CD8-positive, alpha-beta memory T cell (primary cell): ENCODE data around the gene TCP11L1. TPM values are rescaled to one million over a fixed set of nuclear protein-coding genes. Genes with fewer than 3 reads are reported as not detected.

Experiments
- CTCF ChIA-PET: fragments of 350-600 bp; sonication (Branson Sonifier 250); formaldehyde crosslinking; loops from one replicate; lab custom pipeline; 2021; ENCODE audit warnings: antibody characterized with exemption; lab: Charles Lee
- POLR2A ChIA-PET: fragments of 350-600 bp; sonication (Branson Sonifier 250); formaldehyde crosslinking; loops from one replicate; lab custom pipeline; 2021; ENCODE audit warnings: antibody characterized with exemption; lab: Charles Lee
- DNase-seq, 5 donors: peaks; one replicate each; pipeline versions ENCODE4 v3.0.0 to v3.0.0-alpha.2; 2020 to 2022; ENCODE audit warnings: mixed read lengths in 1 of 5
- H3K27ac ChIP-seq: one replicate; pipeline ENCODE4 v1.7.0; 2013; ENCODE audit warnings: low read depth, mild to moderate bottlenecking, low read length, moderate library complexity
- H3K27me3 ChIP-seq: 2 replicates; pipeline ENCODE4 v1.7.0; 2013; ENCODE audit warnings: low read length, mild to moderate bottlenecking; ENCODE audit not compliant: insufficient read depth, poor library complexity, severe bottlenecking
- H3K36me3 ChIP-seq: 2 replicates; pipeline ENCODE4 v1.7.0; 2013; ENCODE audit warnings: mild to moderate bottlenecking, low read length, moderate library complexity; ENCODE audit not compliant: insufficient read depth
- H3K4me1 ChIP-seq: 2 replicates; pipeline ENCODE4 v1.7.0; 2013; ENCODE audit warnings: mild to moderate bottlenecking, low read length, moderate library complexity; ENCODE audit not compliant: insufficient read depth
- H3K4me3 ChIP-seq: 2 replicates; pipeline ENCODE4 v1.7.0; 2013; ENCODE audit warnings: mild to moderate bottlenecking, low read length
- H3K9me3 ChIP-seq: 2 replicates; pipeline ENCODE4 v1.7.0; 2013; ENCODE audit warnings: mild to moderate bottlenecking, low read length
- H3K27ac Mint-ChIP-seq, 8 donors: one replicate each; pipeline ENCODE4 v1.8.0; 2020 to 2021; ENCODE audit warnings: mixed read lengths in 8 of 8, mild to moderate bottlenecking in 6 of 8, inconsistent platforms in 3 of 8, moderate library complexity in 3 of 8
- H3K27me3 Mint-ChIP-seq, 2 donors: one replicate each; pipeline ENCODE4 v1.8.0; 2020 to 2021; ENCODE audit warnings: mixed read lengths in 2 of 2, mild to moderate bottlenecking in 1 of 2, moderate library complexity in 1 of 2
- H3K36me3 Mint-ChIP-seq, 3 donors: one replicate each; pipeline ENCODE4 v1.8.0; 2020 to 2021; ENCODE audit warnings: mixed read lengths in 3 of 3, inconsistent platforms in 1 of 3, mild to moderate bottlenecking in 1 of 3
- H3K4me1 Mint-ChIP-seq, 3 donors: one replicate each; pipeline ENCODE4 v1.8.0; 2020 to 2021; ENCODE audit warnings: mixed read lengths in 3 of 3, inconsistent platforms in 1 of 3, mild to moderate bottlenecking in 1 of 3
- H3K4me3 Mint-ChIP-seq, 7 donors: one replicate each; pipeline ENCODE4 v1.8.0; 2020 to 2021; ENCODE audit warnings: mixed read lengths in 7 of 7, mild to moderate bottlenecking in 6 of 7, moderate library complexity in 4 of 7, inconsistent platforms in 2 of 7
- H3K9me3 Mint-ChIP-seq, 5 donors: one replicate each; pipeline ENCODE4 v1.8.0; 2020 to 2022; ENCODE audit warnings: mixed read lengths in 5 of 5, mild to moderate bottlenecking in 3 of 5, moderate library complexity in 2 of 5, inconsistent platforms in 1 of 5
- polyA plus RNA-seq: library from polyadenylated mRNA; unstranded; fragments of 300-500 nt; fragmentation: Illumina TruSeq; gene quantifications from one replicate; pipeline ENCODE4 v1.2.3, GENCODE V29; 2021
- total RNA-seq, 2 experiments: library from RNA; stranded (reverse); gene quantifications; one replicate each; pipeline ENCODE4 v1.2.3, GENCODE V29; 2021

TCP11L1 gene
- total and polyA plus RNA-seq, 3 experiments from 2014 or later = 7.5 to 22.2 (median 22.1) TPM

DNA sequence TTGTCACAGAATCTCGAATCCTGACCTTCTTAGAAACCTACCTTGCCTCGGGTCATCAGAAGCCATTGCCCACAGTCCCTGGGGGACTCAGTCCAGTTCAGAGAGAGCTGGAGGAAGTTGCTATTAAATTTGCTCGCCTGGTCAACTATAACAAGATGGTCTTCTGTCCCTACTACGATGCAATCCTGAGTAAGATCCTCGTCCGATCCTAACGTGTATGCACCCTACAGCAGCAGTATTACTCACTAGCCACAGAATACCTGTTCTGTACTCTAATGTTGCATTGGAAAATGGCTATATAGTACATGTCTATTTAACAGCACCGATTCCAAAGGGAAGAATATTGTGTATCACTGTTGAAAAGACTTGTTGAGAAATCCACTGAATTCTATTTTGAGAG, 33.1 kb downstream of the TCP11L1 start:
- H3K9me3 ChIP-seq = no peaks in the 10 kb centered on the region
- H3K27me3 ChIP-seq = no peaks in the 10 kb centered on the region
- H3K4me1 ChIP-seq = no peaks in the 10 kb centered on the region
- DNase-seq = no peak
- no peak overlapping the region for H3K4me3 ChIP-seq
- ChIA-PET CTCF (interaction anchor here (0.8 kb wide), 1 partner anchor 112 kb away, joined by 3 read pairs; no protein-coding TSS in a partner anchor), POLR2A (no interaction called here)
- H3K27ac ChIP-seq = no peak overlapping the region
- peaks cover 26% of the 10 kb centered on the region for H3K36me3 ChIP-seq
- no peaks in the 10 kb centered on the region for H3K9me3 Mint-ChIP-seq
- H3K4me1 Mint-ChIP-seq = no peaks in the 10 kb centered on the region
- peaks cover 10 to 84% (median 32%) of the 10 kb centered on the region in 3 donors for H3K36me3 Mint-ChIP-seq
- no peaks in the 10 kb centered on the region for H3K27me3 Mint-ChIP-seq
- peak overlapping the region in 2 of 8 donors; percentile 20 to 72 for H3K27ac Mint-ChIP-seq
- no peak overlapping the region for H3K4me3 Mint-ChIP-seq

- no peaks in the 10 kb centered on the region for H3K9me3 Mint-ChIP-seq
- no peaks in the 10 kb centered on the region for H3K27me3 Mint-ChIP-seq
- Histone ChIP-seq H3K36me3 (peaks cover 4% of the 10 kb centered on the region), H3K4me1 (no peaks in the 10 kb centered on the region), H3K9me3 (no peaks in the 10 kb centered on the region), H3K27me3 (no peaks in the 10 kb centered on the region), H3K27ac (no peak overlapping the region), H3K4me3 (no peak overlapping the region)
- H3K27ac Mint-ChIP-seq = peak overlapping the region in 3 of 8 donors; percentile 23 to 77 (median 33)
- no peak overlapping the region for H3K4me3 Mint-ChIP-seq
- no peaks in the 10 kb centered on the region for H3K4me1 Mint-ChIP-seq
- no peak for DNase-seq
- peaks cover 0 to 68% (median 21%) of the 10 kb centered on the region in 3 donors for H3K36me3 Mint-ChIP-seq
- ChIA-PET CTCF (no interaction called here), POLR2A (no interaction called here)
Measured at GRCh38 chr11:33083918-33084317, 44.5 kb downstream of the TCP11L1 start.

GRCh38 chr11:33086017-33086416, 46.6 kb downstream of the TCP11L1 start:
- peaks cover 4% of the 10 kb centered on the region for H3K36me3 ChIP-seq
- no peak for DNase-seq
- Mint-ChIP-seq H3K36me3 (peaks cover 0 to 70% (median 21%) of the 10 kb centered on the region in 3 donors), H3K4me1 (no peaks in the 10 kb centered on the region), H3K9me3 (no peaks in the 10 kb centered on the region), H3K27me3 (no peaks in the 10 kb centered on the region), H3K27ac (peak overlapping the region in 6 of 8 donors; percentile 2 to 78 (median 52)), H3K4me3 (no peak overlapping the region)
- H3K27me3 ChIP-seq = no peaks in the 10 kb centered on the region
- H3K9me3 ChIP-seq = no peaks in the 10 kb centered on the region
- no peak overlapping the region for H3K27ac ChIP-seq
- H3K4me3 ChIP-seq = no peak overlapping the region
- ChIA-PET POLR2A (no interaction called here), CTCF (no interaction called here)
- H3K4me1 ChIP-seq = no peaks in the 10 kb centered on the region

GRCh38 chr11:33089776-33090175, 50.4 kb downstream of the TCP11L1 start:
- POLR2A ChIA-PET = interaction anchor here (0.7 kb wide), 1 partner anchor 208 kb away, joined by 3 read pairs; no protein-coding TSS in a partner anchor

GRCh38 chr11:33094157-33094556, 54.8 kb downstream of the TCP11L1 start:
- H3K9me3 ChIP-seq = no peaks in the 10 kb centered on the region
- H3K27me3 Mint-ChIP-seq = no peaks in the 10 kb centered on the region
- no peak overlapping the region for H3K27ac ChIP-seq
- H3K4me1 Mint-ChIP-seq = no peaks in the 10 kb centered on the region
- H3K4me3 ChIP-seq = no peak overlapping the region
- no peaks in the 10 kb centered on the region for H3K4me1 ChIP-seq
- POLR2A ChIA-PET = no interaction called here
- H3K4me3 Mint-ChIP-seq = no peak overlapping the region
- H3K9me3 Mint-ChIP-seq = no peaks in the 10 kb centered on the region
- no peaks in the 10 kb centered on the region for H3K27me3 ChIP-seq
- H3K36me3 ChIP-seq = peaks cover 13% of the 10 kb centered on the region
- DNase-seq = no peak
- CTCF ChIA-PET = no interaction called here
- peaks cover 9 to 66% (median 16%) of the 10 kb centered on the region in 3 donors for H3K36me3 Mint-ChIP-seq
- H3K27ac Mint-ChIP-seq = peak overlapping the region in 1 of 8 donors; percentile 19

More at GRCh38 chr11:33089776-33090175, 50.4 kb downstream of the TCP11L1 start:
- Mint-ChIP-seq H3K27ac (peak overlapping the region in 1 of 8 donors; percentile 10), H3K4me1 (no peaks in the 10 kb centered on the region), H3K36me3 (peaks cover 0 to 64% (median 18%) of the 10 kb centered on the region in 3 donors), H3K9me3 (no peaks in the 10 kb centered on the region), H3K4me3 (no peak overlapping the region), H3K27me3 (no peaks in the 10 kb centered on the region)
- H3K27ac ChIP-seq = no peak overlapping the region
- no peaks in the 10 kb centered on the region for H3K27me3 ChIP-seq
- peaks cover 4% of the 10 kb centered on the region for H3K36me3 ChIP-seq
- H3K4me1 ChIP-seq = no peaks in the 10 kb centered on the region
- CTCF ChIA-PET = no interaction called here
- DNase-seq = no peak
- H3K4me3 ChIP-seq = no peak overlapping the region
- no peaks in the 10 kb centered on the region for H3K9me3 ChIP-seq

- H3K4me3 Mint-ChIP-seq = no peak overlapping the region
- Histone ChIP-seq H3K36me3 (peaks cover 15% of the 10 kb centered on the region), H3K27me3 (no peaks in the 10 kb centered on the region), H3K27ac (no peak overlapping the region), H3K4me1 (no peaks in the 10 kb centered on the region), H3K4me3 (no peak overlapping the region), H3K9me3 (no peaks in the 10 kb centered on the region)
- no peak for DNase-seq
- no peak overlapping the region for H3K27ac Mint-ChIP-seq
- peaks cover 34 to 62% (median 37%) of the 10 kb centered on the region in 3 donors for H3K36me3 Mint-ChIP-seq
- H3K4me1 Mint-ChIP-seq = no peaks in the 10 kb centered on the region
- ChIA-PET POLR2A (no interaction called here), CTCF (no interaction called here)
- H3K27me3 Mint-ChIP-seq = no peaks in the 10 kb centered on the region
- no peaks in the 10 kb centered on the region for H3K9me3 Mint-ChIP-seq
Measured at GRCh38 chr11:33103836-33104235, 64.5 kb downstream of the TCP11L1 start.

DNA sequence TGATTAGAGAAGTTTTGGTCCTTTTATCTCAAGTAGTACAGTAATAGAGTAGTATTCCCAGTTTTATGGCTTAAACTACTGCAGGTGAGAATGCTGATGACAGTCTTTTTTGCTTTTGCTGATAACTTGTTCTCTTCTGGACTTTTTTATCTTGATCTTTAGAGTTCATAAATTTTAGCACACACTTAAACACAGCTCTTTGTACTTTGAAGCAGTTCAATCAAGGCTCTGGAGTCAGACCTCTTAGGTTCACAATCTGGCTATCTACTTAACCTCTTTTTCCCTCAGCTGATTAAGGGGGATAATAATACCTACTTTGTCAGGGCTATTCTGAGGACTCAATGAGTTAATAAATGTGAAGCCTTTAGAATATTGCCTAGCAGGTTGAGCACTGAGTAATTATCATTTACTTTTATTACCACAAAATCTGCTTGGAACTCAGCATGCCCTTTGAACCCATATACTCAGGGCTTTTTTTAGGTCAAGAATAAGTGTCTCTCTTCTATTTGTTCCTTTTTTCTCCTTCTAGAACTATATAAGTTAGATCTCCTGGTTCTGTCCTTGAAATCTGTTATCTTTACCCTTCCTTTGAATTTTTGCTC, 70.0 kb downstream of the TCP11L1 start:
- no peaks in the 10 kb centered on the region for H3K36me3 ChIP-seq
- ChIA-PET CTCF (no interaction called here), POLR2A (no interaction called here)
- Mint-ChIP-seq H3K4me3 (no peak overlapping the region), H3K27ac (no peak overlapping the region), H3K4me1 (no peaks in the 10 kb centered on the region), H3K27me3 (no peaks in the 10 kb centered on the region), H3K36me3 (peaks cover 12 to 19% (median 17%) of the 10 kb centered on the region in 3 donors), H3K9me3 (no peaks in the 10 kb centered on the region)
- no peaks in the 10 kb centered on the region for H3K9me3 ChIP-seq
- no peak for DNase-seq
- H3K27ac ChIP-seq = no peak overlapping the region
- H3K4me1 ChIP-seq = no peaks in the 10 kb centered on the region
- H3K27me3 ChIP-seq = no peaks in the 10 kb centered on the region
- no peak overlapping the region for H3K4me3 ChIP-seq

GRCh38 chr11:33110083-33110482, 70.7 kb downstream of the TCP11L1 start:
- POLR2A ChIA-PET = no interaction called here
- Histone ChIP-seq H3K4me3 (no peak overlapping the region), H3K36me3 (no peaks in the 10 kb centered on the region), H3K27me3 (no peaks in the 10 kb centered on the region), H3K4me1 (no peaks in the 10 kb centered on the region), H3K9me3 (no peaks in the 10 kb centered on the region), H3K27ac (no peak overlapping the region)
- Mint-ChIP-seq H3K9me3 (no peaks in the 10 kb centered on the region), H3K27ac (no peak overlapping the region), H3K36me3 (peaks cover 12 to 19% (median 13%) of the 10 kb centered on the region in 3 donors), H3K4me3 (no peak overlapping the region), H3K27me3 (no peaks in the 10 kb centered on the region), H3K4me1 (no peaks in the 10 kb centered on the region)
- DNase-seq = no peak
- CTCF ChIA-PET = no interaction called here
